HG03175 (cell line): Measurements from ENCODE around the gene NFYA.
A peak's percentile ranks its signal among the peaks of the same experiment; 100 is the strongest.

ENCODE experiments used
- ATAC-seq: cut with Tn5 transposase; IDR thresholded peaks from one replicate; pipeline ENCODE4 v1.9.1; 2021; ENCODE audit warnings: mild to moderate bottlenecking, moderate library complexity; ENCODE audit not compliant: unreplicated experiment

Gene NFYA

DNA sequence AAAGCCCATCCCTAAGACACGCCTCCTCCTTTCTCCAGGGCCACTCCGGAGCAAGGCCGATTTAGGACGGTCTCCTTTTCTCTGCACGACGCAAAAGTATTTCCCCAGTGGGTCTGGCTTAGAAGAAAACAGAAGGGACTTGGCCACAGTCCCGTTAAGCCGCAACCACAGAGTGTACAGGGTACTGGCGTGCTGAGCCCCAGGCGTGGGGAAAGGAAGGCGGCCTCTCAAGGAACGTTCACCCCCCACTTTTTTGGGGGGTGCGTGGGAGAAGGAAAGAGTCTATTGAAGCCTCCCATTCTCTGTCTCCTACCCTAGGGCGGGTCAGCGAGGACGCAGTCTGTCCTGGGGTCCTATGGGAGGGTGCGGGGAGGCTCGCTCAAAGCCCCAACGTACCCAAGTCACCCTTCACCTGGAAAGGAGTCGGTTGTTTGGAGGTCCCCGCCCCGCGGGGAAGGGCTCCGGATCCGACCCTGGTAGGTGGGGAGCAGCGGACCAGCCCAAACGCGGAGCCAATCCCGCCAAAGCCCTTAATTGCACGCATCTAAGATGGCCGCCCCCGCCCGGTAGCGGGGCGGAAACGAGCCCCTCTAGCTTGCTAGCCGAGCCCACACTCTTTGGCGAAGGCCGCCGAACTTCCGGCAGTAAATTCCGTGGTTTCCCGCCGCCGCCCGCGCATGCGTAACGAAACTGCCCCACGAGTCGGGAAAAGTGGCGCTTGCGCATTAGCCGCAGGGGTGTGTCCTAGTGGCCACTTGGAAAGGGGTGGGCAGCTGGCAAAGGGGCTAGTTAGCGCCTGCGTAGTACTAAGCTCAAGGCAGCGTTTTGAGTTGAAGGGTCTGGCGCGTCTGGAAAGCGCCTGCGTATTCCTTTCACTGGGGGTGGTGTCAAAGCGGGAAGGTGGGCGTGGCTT, 595 bp upstream of the NFYA start, which contains the start of gene OARD1:
Gene OARD1 (minus strand): TSS at position 434 of the 913 bp plus-strand sequence. CDS start 722 bp downstream, outside the sequence.
- ATAC-seq = peak; percentile 65

DNA sequence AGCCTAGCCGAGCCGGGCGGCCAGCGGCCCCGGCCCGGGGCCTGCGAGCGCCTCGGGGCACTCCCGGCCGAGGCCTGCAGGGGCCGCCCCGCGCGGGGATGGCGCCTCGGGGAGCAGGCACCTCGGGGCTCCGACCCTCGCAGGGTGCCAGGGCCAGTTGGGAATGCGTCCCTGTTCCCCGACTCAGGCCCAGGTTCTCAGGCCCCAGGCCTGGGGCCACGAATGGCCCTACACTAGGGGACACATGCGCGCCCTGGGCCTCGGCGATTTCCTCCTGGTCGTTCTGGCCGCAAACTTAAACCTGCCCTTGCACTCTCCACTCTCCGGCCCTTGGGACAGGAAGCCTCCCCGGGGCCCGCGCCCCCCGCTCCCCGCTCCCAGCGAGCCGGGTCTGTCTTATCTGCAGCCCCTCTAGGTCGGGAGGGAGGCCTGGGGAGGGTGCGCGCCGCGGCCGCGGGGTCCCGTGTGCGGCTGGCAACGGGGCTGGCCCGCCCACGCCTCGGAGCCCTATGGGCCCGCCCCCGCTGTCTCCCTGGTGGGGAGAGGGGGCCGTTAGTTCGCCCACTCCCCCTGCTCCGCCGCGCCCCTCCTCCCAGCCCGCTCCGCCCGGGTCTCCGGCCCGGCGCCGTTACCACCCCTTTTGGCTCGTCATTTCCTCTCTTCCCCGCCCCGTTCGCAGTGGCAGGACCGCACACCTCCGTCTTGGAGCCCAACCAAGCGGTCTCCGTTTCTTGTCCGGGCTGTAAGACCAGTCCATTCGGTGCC, 611 bp downstream of the NFYA start:
- peak; percentile 32 for ATAC-seq

DNA sequence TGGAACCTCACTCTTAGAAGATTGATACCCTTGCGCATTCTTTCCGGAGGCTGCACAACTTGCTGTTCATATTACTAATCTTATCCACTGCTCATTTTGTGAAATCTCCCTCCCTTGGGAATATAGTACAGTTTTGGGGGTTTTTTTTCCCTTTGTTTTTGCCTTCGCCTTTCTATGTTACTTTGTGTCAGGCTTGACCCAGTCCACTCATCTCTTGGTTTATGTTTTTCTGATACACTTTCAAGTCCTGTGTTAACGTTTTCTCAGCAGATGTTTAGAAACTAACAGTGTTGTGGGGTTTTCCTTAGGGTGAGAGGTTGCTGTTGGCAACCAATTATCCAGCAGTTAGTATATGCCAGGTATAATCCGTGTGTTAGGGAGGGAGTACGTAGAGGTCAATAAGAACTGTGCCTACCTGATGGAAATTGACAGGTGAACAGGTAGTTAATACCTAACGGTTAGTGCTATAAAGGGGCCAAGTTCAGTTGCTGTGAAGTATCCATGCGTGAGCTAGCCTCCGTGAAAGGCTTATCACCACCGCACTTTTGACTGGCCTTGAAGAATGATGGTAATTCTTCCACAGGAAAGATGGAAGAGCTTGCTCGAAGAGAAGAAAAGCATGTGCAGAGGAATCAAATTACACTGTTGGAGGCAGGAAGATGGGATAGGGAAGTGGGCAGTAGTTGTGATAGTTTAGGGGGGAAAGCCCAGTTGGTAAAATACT, 1.4 kb downstream of the NFYA start:
- ATAC-seq = no peak

DNA sequence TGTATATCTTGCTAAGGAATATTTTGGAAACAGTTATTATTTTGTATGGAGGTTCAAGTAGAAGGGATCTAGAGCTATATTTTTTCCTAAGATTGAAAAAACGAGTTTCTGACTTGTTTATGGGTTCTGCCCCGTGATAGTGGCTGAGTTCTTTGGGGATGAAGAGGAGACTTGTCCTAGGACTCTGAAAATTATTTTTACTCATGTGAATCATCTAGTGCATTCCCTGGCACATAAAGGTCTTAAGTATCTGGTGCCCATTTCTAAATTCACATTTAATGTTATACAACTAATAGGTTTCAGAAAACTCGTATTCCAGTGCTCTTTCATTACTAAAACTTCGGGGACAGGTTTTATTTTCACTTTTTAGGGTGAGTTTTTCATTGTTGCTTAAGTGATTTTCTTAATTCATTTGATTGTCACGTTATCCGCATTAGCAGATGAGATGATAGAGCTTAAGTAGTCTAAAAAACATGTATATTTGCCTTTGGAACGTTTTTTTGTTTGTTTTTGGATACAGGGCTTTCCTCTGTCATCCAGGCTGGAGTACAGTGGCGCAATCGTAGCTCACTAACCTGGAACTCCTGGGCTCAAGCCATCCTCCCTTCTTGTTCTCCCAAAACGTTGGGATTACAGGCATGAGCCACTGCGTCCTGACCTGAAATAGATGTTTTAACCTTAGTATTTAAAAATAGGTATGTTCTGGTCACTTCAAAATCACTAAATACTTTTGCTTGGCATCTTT, 2.1 kb downstream of the NFYA start:
- no peak for ATAC-seq

DNA sequence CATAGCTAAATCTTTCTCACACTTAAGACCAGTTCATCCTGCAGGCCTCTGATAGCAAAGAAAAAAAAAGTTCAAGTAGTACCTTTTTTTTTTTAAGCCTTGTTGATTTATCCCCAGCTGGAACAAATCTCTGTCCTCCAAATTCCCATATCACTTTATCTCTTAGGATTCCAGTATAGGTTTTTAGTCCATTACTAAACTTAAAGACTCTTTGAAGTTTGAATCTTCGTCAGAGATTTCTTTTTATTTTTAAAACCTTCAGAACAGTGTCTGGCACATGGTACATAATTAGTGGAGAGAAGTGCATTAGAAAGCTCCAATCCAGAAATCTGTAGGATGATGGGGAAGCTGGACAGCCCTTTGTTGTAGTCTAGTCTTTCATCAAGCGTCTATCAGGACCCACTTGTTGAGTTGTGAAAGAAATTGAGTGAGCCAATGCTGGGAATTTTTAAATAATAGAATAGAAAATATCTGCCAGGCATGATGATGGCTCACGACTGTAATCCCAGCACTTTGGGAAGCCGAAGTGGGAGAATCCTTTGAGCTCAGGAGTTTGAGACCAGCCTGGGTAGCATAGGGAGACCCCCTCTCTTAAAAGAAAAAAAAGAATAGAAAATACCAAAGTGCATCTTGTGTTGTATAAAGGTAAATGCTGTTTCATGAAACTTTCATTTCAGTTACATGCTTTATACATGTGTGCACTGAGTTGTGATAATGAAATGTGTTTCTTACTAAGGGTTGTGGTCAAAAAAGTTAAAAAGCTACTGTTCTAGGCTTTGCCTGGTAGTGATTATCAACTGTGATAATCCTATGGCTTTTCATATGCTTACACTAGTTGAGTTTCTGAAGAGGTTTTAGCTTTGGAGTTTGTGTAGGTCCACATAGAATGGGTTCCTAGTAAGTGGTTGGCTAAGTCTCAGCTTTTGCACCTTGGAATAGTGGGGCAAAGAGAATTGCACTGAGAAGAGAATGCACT, 3.2 kb downstream of the NFYA start:
- no peak for ATAC-seq

DNA sequence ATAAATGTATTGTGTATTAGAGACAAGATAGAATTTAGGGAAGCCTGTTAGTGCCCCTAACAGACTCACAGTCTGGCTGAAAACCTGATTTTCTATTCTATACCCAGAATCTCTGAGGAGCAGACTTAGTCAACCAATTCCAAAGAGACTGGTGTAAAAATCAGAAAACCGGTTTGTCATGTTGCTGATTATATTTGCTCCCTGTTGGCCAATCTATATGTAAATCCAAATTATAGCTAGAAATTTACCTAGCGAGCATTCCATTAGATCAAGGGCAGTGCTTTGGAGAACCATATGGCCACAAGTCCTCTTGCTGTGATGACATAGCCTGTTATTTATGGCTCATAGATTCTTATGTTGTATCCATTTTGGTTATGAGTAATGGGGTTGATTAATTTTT, 4.8 kb downstream of the NFYA start:
- ATAC-seq = no peak

DNA sequence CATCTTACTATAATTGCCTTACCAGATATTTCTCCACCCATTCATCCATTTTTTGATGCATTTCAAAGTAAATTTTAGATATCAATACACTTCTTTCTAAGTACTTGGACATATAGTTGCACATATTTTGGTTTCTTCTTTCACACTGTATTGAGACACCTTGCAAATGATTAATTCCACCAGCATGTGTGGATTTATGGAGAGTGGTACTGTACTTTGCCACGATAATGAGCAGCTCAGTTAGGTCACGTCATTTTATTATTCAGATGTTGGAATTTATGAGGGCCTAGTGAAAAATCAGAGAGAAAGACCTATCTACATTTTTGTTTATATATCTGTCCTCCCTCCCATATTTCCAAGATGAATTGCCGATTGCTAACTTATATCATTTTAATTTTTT, 5.3 kb downstream of the NFYA start:
- ATAC-seq = no peak

DNA sequence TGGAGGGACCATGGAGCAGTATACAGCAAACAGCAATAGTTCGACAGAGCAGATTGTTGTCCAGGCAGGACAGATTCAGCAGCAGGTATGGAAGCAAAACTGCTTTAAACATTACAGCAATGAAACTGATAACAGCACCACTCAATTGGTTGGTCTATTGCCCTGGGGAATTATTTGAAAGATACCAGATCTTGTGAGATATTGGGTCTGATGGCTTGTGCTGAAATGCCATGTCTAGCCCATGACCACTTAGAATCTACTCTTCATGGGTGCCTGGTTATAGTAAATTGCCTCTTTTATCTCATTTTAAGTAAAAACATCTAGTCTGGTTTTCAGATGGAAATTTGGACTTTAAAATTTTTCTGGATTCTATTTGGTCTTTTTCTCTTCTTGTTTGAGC, 6.3 kb downstream of the NFYA start:
- ATAC-seq = no peak

DNA sequence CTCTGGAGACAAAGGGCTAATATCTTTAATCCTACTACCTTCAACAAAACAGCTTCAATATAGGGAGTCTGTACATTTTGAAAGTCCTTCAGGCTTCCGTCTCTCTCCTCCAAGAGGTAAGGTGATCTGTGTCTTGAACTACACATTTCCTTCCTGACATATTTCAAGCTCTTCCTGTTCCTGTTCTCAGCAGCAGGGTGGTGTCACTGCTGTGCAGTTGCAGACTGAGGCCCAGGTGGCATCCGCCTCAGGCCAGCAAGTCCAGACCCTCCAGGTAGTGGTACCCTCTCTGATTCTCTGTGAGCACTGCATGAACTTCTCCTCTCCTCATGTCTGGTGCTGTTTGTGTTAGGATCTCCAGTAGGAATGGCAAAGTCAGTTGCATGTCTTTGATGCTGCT, 7.8 kb downstream of the NFYA start:
- no peak for ATAC-seq

DNA sequence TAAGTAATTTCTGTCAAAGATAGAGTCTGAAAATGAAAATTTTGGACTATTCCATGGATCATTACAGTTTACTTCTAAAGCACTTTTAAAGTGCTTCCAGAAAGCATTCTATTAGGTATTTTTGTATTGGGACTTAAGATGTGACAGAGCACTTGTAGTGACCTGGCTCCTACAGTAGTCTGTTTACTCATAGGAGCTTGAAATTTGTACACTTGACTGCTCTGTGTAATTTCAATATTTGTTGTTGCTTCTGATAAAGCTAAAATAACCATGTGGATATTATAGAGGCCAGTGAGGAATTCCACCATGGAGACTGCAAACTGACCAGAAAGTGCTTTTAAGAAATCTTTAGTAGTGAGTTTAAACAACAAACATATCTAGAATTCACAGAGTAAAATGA, 10.3 kb downstream of the NFYA start:
- no peak for ATAC-seq

DNA sequence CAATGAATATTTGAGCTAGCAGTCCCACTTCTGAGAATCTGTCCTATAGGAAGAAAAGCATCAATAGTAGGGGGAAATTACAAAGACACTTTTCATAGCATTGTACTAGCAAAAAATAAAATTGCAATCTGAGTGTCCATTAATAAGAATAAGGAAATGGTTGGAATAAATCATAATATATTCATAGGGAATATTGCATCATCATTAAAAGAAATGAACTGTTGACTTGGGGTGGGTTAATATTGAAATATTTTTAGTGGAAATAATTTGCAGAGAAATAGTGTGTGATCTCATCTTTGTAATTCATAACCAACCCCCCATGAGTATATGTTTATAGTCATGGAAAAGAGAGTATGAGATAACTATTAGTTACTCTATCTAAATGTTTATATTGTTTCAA, 12.4 kb downstream of the NFYA start:
- no peak for ATAC-seq

DNA sequence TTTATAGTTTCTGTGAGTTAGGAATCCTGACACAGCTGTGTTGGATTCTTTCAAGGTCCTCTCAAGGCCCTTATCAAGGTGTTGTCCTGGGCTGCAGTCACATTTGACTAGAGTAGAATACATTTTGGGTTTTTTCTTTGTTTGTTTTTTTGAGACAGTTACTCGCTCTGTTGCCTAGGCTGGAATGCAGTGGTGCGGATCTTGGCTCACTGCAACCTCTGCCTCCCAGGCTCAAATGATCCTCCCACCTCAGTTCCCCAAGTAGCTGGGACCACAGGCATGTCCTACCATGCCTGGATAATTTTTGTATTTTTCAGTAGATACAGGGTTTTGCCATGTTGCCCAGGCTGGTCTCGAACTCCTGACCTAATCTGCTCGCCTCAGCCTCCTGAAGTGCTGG, 15.7 kb downstream of the NFYA start:
- no peak for ATAC-seq

DNA sequence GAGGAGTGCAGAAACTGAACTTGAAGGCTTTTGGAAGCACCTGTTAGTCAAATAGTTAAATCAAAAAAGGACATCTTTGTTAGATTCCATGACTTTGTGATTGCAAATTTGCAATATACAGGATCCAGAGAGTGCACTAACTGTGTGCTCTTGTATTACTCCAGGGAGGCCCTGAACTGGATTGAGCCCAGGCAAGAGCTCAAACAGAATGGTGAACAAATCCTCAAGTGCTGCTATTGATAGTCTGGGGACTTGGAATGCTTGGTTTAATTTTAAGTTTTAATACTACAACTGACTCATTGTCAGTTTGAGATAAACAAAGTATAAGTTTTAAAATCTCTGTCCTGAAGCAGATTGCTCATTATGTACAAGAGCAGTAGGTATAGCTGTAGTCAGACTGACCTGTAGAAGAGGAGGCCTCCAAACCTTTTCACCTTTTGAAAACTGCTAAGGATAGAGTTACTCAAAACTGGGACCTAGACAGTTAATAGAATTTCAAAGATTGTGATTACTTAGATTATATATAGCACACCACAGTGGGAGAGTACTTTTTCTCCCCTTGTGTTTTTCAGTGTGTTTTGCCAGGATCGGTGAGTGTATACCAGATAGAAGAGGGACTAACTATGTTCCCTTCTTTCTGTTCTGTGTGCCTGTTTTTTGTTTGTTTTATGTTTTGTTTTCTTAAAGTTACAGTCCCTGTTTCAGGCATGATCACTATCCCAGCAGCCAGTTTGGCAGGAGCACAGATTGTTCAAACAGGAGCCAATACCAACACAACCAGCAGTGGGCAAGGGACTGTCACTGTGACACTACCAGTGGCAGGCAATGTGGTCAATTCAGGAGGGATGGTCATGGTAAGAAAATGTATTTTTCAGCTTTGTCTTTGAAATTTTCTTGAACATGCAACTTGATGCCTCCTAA, 18.3 kb downstream of the NFYA start:
- no peak for ATAC-seq

DNA sequence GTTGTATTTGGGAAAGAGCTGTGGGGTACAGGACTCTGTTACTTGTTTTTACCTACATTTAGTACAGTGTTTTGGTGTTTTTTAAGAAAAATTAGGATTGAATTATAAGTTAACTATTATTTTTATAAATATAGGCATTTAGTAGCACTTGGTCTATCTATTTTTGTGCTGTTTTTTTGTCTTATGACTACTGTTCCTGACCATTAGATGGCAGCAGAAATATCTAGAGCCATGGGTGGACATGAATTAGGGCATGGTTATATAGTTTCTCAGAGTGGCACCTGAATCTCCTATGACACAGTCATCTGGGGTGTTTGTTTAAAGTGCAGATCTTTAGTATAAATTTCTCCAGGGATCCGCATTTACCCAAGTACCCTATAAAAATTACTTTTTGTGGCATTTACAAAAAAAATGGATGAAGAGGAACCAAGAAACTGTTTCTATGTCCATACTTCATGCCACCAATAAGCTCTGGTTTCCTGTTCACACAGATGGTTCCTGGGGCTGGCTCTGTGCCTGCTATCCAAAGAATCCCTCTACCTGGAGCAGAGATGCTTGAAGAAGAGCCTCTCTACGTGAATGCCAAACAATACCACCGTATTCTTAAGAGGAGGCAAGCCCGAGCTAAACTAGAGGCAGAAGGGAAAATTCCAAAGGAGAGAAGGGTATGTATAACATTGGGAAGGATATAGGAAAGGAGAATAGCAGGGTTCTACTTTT, 19.8 kb downstream of the NFYA start:
- ATAC-seq = no peak

DNA sequence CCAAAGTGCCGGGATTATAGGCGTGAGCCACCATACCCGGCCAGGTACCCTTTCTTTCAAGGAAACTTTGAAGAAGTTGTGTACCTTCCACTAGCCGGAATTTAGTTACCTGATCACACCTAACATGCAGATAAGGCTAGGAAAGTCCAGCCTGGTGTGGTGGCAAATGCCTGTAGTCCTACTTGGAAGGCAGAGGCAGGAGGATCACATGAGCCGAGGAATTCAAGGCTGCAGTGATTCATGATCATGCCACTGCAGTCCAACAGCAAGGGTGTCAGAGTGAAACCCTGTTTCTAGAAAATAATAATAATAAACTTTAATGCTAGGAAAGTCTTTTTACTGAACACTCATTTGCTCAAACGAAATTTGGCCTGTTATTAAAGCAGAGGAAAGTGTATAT, 21.0 kb downstream of the NFYA start:
- ATAC-seq = no peak

DNA sequence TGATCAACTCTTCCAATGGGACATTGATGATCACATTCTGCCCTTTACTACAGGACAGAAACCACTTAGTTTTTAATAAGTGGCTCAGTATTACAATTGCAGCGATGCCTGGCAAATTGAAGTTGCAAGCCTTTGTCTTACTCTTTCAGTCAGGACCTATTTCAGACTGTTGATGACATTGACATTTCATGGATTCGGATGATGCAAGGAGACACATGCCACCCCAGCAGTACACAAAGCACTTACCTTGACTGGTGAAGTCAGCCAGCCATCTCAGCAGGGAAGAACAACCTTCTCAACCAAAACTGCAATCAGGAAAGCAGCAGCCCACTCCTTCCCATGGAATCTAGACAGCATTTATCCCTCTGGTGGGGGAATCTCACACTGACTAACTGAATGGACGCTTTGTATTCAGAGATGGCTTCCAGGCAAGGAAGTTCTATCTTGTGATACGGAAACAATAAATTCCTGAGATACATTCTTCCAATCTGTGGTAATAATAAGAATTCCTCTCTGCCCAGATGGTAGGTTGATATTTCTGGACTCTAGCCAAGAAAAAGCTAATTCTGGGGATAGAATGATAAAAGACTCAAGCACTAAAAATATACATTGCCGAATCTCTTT, 24.8 kb downstream of the NFYA start:
- no peak for ATAC-seq

DNA sequence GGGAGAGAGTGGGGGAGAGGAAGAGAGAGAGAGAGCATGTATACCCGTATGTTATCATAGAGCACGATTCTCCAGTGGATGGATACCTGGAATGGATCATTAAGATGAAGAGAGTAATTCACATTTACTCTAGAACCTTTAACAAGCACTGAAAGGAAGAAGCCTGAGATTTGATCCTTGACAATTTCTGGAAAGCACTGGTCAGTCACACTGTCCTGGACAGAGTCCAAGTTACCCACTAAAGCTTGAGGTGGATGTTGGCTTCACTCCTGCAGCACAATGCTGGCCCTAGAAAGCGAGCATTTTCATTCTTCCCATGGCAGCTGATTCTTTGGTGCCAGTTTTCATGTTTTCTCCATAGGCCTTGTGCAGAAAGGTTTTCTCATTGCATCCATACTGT, 25.6 kb downstream of the NFYA start:
- no peak for ATAC-seq
